D721Med (cell line): ENCODE measurements around the gene TMEM167A.

Source experiments
- DNase-seq: peaks from one replicate; pipeline ENCODE4 v3.0.0; 2011; ENCODE audit warnings: low spot score; ENCODE audit not compliant: insufficient read length
- FAIRE-seq: peaks from 2 replicates; lab custom pipeline; 2011; peaks lifted over from hg19 to GRCh38; lab: Jason Lieb, UNC
- TF ChIP-seq, protein P1 (sequence below): IDR thresholded peaks from 2 replicates; pipeline ENCODE4 v1.5.1; 2012; ENCODE audit warnings: mild to moderate bottlenecking, control low read depth; ENCODE audit not compliant: insufficient read depth; ENCODE audit errors: missing control alignments

Gene TMEM167A

DNA sequence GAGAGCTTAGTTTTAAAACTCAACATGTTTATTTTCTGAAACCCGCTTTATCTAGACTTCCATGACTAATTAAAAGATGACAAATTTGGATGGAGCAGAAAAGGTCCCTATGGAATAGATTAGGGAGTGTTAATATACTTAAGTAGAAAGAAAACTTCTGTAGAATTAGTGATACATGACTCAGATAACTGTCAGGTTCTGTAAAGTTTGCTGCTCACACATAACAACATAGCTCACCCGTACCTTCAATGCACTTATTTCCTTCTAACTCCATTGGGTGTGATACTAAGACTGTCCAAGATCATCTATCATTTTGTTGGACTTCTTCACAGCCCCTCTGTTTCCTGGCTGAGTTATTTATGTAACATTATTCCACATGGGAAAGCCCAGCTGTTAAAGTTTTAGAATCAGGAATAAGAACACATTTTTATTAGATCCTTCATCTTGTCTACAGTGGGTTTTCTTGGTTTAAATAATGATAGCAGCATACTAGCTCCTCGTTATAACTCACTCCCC is 27.8 kb downstream of the TMEM167A start:
- DNase-seq: no peak
- FAIRE-seq: no peak
- TF ChIP-seq, protein P1, sequence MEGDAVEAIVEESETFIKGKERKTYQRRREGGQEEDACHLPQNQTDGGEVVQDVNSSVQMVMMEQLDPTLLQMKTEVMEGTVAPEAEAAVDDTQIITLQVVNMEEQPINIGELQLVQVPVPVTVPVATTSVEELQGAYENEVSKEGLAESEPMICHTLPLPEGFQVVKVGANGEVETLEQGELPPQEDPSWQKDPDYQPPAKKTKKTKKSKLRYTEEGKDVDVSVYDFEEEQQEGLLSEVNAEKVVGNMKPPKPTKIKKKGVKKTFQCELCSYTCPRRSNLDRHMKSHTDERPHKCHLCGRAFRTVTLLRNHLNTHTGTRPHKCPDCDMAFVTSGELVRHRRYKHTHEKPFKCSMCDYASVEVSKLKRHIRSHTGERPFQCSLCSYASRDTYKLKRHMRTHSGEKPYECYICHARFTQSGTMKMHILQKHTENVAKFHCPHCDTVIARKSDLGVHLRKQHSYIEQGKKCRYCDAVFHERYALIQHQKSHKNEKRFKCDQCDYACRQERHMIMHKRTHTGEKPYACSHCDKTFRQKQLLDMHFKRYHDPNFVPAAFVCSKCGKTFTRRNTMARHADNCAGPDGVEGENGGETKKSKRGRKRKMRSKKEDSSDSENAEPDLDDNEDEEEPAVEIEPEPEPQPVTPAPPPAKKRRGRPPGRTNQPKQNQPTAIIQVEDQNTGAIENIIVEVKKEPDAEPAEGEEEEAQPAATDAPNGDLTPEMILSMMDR: no peak

DNA sequence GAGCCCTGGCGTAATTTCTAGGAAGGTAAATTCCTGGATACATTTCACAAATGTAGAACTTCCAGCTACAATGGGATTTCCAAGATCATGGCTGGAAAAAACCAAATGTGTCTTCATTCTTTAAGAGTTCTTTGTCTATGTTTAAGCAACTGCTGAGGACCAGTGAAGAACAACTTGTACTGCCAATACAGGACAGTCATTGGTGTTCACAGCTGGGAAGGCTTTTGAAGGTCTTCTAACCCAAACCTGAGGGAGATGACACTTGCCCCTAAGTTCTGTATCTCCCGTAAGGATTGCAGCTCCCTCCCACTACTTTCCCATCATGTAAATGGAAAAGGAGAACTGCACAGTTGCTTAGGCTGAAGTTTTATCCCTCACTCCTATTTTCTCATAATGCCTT is 28.4 kb downstream of the TMEM167A start:
- TF ChIP-seq, protein P1: no peak
- DNase-seq: no peak
- FAIRE-seq: no peak

DNA sequence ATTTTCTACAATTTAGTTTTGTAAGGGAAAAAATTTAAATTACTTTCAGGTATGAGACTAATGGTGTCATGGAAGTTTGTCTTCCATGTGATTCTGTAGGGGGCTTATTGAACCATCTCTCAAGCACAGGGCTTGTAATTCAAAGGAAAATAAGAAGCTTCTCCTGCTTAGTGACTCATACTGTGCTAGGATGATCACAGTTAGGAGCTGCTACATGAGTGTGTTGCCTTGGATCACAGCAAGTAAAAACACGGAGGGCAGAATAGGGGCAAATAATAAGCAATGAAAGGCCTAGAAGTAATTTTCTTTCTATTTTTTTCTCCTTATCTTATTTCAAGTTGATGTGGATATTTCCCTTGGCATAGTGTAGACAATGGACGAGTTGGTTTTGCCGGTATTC is 28.9 kb downstream of the TMEM167A start:
- DNase-seq (no peak), FAIRE-seq (no peak)
- TF ChIP-seq, protein P1: no peak

DNA sequence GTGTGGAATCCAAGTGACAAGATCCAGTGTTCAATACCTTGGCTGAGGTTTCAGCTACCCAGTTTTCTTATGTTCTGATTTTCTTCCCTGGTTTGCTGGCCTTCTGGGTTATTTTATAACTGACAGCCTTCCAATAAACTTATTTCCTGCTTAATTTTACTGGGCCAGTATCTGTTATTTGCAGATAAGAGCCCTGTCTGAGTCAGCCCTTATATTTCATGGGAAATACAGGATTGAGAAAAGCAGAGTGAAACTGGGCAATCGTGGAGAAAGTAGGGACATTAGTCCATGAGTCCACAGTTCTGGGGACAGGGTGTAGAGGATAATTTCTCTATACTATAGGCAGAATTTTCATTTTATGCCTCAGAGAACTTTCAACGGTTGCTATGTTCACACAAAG is 32.3 kb downstream of the TMEM167A start:
- DNase-seq (no peak), FAIRE-seq (no peak)
- TF ChIP-seq, protein P1: no peak

DNA sequence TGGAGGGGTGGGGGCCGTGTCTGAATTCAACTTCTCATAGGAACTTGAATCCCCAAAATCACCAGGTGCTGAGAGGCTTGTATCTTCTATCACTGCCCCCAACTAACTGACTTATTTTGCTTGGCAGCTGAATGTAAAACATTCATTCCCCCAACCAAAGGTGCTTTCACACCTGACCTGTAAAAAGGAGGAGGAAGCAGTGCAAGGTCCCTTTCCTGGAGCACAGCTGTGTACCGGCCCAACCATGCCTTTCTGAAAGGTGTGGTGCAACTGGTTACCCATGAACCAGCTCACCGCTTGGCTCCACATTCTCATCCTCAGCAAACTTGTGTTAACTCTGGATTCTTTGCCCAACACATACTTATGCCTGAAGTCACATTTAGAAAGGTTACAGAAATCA is 34.7 kb downstream of the TMEM167A start:
- DNase-seq (no peak), FAIRE-seq (no peak)
- TF ChIP-seq, protein P1: no peak

DNA sequence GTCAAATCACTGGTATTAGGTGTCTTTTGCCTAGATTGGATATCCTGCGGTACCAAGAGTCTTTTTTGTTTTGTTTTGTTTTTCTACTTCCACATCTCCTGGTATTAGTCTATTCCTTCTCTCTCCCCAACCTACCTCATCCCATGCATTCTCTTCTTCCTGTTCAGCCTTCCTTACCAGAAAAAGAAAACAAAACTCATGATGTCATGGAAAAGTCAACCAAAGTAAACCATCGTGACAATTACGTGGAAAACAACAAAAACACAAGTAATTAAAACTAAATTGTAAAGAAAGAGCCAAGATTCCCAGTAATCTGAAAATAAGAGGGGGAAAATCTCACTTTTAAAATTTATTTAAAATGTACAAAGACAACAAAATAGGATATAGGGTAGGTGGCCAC is 38.3 kb downstream of the TMEM167A start:
- FAIRE-seq: no peak
- DNase-seq: no peak
- TF ChIP-seq, protein P1: no peak

DNA sequence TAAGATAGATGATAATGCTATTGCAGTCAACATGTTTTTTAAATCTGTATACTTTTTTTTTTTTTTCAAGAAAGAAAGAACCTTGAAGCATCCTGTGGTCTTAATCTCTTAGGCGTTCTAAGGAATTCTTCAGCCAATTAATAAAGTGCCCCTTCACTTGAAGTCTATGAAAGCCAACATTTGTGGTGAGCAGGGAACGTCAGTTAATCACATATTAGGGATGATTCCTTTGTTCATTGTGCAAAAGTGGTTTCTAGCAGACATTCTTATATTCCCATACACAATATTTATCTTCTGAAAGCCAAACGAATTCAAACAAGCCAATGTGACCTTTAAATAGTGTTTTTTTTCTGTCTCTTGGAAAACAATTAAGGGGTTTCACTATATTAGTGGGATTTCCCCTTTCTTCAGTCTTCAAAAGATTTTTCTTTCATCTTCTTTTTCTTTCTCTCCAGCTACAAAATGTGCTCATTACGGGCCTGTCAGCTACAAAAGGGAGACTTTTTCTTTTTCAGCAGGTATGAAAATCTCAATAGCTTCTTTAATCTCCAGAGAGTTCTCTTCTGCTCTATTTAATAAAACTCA is 40.1 kb downstream of the TMEM167A start:
- FAIRE-seq (peak; percentile 56), DNase-seq (no peak)
- TF ChIP-seq, protein P1: no peak
